ENCODE measurements around the gene TMEM106A.

DNA sequence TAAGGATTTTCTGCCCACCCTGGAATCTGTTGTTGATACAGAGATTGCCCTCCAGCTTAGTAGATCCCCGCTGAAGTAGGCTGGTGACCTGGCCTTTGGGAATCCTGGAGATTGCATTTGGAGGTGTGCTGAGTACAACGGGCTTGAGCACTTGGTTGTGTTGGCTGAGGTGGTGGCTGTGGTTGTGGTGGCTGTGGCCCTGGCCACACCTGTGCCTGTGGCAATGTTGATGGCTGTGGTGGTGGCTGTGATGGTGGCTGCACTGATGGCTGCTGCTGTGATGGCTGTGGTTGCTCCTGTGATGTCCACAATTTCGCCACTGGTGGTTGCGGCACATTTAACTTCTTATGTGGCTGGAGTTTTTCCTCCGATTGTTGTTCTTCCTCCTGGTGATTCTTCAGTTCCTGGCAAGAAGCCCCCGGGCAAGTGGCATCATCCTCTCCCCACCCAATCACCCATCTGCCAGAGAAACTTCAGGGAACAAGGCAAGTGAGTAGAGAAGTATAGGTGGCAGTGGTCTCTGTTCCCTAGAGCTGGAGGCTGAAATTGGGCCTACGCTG, 12.6 kb downstream of the TMEM106A start:
- TF ChIP-seq RBM17 (IDR thresholded peaks at IDR 0.05; ENCODE audit: borderline replicate concordance, low read depth, low read length) (no peak), FOXK1 (CRISPR knock-in tag; IDR thresholded peaks at IDR 0.05; ENCODE audit: borderline replicate concordance) (no peak), TAF1 (IDR thresholded peaks at IDR 0.05; ENCODE audit: control insufficient read depth, extremely low read depth, insufficient read depth, low read length, severe bottlenecking) (no peak), EZH2 (IDR thresholded peaks at IDR 0.05; ENCODE audit: borderline replicate concordance, low read depth, low read length) (no peak), SLC30A9 (CRISPR knock-in tag; IDR thresholded peaks at IDR 0.05) (no peak), POLR2A (conservative IDR thresholded peaks at IDR 0.05) (no peak), TCF7L2 (IDR thresholded peaks at IDR 0.05; ENCODE audit: low read depth, low read length) (no peak), MCM7 (IDR thresholded peaks at IDR 0.05) (no peak), ZNF324 (CRISPR knock-in tag; IDR thresholded peaks at IDR 0.05) (no peak), HDAC8 (tag; IDR thresholded peaks at IDR 0.05) (no peak), FOXM1 (IDR thresholded peaks at IDR 0.05; ENCODE audit: low read depth) (no peak), FOXM1 (CRISPR knock-in tag; IDR thresholded peaks at IDR 0.05; ENCODE audit: low read depth) (no peak), ZBTB7A (IDR thresholded peaks at IDR 0.05; ENCODE audit: borderline replicate concordance, control insufficient read depth, low read depth, low read length) (no peak)
- TF ChIP-seq, protein P1, sequence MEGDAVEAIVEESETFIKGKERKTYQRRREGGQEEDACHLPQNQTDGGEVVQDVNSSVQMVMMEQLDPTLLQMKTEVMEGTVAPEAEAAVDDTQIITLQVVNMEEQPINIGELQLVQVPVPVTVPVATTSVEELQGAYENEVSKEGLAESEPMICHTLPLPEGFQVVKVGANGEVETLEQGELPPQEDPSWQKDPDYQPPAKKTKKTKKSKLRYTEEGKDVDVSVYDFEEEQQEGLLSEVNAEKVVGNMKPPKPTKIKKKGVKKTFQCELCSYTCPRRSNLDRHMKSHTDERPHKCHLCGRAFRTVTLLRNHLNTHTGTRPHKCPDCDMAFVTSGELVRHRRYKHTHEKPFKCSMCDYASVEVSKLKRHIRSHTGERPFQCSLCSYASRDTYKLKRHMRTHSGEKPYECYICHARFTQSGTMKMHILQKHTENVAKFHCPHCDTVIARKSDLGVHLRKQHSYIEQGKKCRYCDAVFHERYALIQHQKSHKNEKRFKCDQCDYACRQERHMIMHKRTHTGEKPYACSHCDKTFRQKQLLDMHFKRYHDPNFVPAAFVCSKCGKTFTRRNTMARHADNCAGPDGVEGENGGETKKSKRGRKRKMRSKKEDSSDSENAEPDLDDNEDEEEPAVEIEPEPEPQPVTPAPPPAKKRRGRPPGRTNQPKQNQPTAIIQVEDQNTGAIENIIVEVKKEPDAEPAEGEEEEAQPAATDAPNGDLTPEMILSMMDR (IDR thresholded peaks at IDR 0.05 in 2 of 3, conservative IDR thresholded peaks at IDR 0.05 in 1 of 3; ENCODE audit: insufficient read depth in 2 of 3, low read depth in 1 of 3, low read length in 3 of 3) = no peak

All from K562 (cell line).